ENCODE data around the gene SIRT6. TPM values are rescaled to one million over a fixed set of nuclear protein-coding genes. Genes with fewer than 3 reads are reported as not detected.

The SIRT6 gene
- 27.3 to 40.0 TPM (median 35.1 TPM) in 5 replicates for total RNA-seq (2022; extraction: Qiagen RNA extraction)

GRCh38 chr19:4182084-4182810, at the start of gene SIRT6, which contains the start of gene ANKRD24:
Gene SIRT6, minus strand, starts transcription at chr19:4182563. Its CDS starts 24 bp downstream, at chr19:4182539.
Gene ANKRD24, plus strand, starts transcription at chr19:4182689. Its CDS starts 3,737 bp downstream, at chr19:4186426.

GRCh38 chr19:4229179-4229931, 47.0 kb upstream of the SIRT6 start, which contains the start of gene EBI3:
Gene EBI3, plus strand, starts transcription at chr19:4229523. Its CDS starts 28 bp downstream, at chr19:4229551.

Other genes starting within 250 kb of the SIRT6 start
- gene NMRK2, start 249.5 kb downstream of the SIRT6 start, total RNA-seq (2022; extraction: Qiagen RNA extraction): not detected in 5 replicates
- 42.5 to 44.8 TPM (median 44.2 TPM) in 5 replicates for gene DAPK3, start 211.5 kb downstream of the SIRT6 start, total RNA-seq (2022; extraction: Qiagen RNA extraction)
- gene EEF2, start 197.1 kb downstream of the SIRT6 start, total RNA-seq (2022; extraction: Qiagen RNA extraction): 792 to 1,097 TPM (median 1,030 TPM) in 5 replicates
- gene PIAS4, start 174.8 kb downstream of the SIRT6 start, total RNA-seq (2022; extraction: Qiagen RNA extraction): 13.9 to 19.5 TPM (median 15.7 TPM) in 5 replicates
- 13.3 to 25.2 TPM (median 22.1 TPM) in 5 replicates for gene ZBTB7A, start 115.7 kb downstream of the SIRT6 start, total RNA-seq (2022; extraction: Qiagen RNA extraction)
- gene MAP2K2, start 58.4 kb downstream of the SIRT6 start, total RNA-seq (2022; extraction: Qiagen RNA extraction): 120 to 184 TPM (median 158 TPM) in 5 replicates
- 0.06 to 0.14 TPM (median 0.09 TPM) in 4 of 5 replicates, not detected in the other for gene CREB3L3, start 28.9 kb downstream of the SIRT6 start, total RNA-seq (2022; extraction: Qiagen RNA extraction)
- gene ANKRD24, start 126 bp upstream of the SIRT6 start, total RNA-seq (2022; extraction: Qiagen RNA extraction): 0.08 to 0.23 TPM (median 0.20 TPM) in 5 replicates
- 2.8 to 4.4 TPM (median 3.3 TPM) in 5 replicates for gene EBI3, start 47.0 kb upstream of the SIRT6 start, total RNA-seq (2022; extraction: Qiagen RNA extraction)
- gene YJU2, start 64.5 kb upstream of the SIRT6 start, total RNA-seq (2022; extraction: Qiagen RNA extraction): 18.1 to 21.7 TPM (median 18.9 TPM) in 5 replicates
- gene SHD, start 96.7 kb upstream of the SIRT6 start, total RNA-seq (2022; extraction: Qiagen RNA extraction): 0.07 TPM in 1 of 5 replicates, not detected in the others
- gene TMIGD2, start 119.8 kb upstream of the SIRT6 start, total RNA-seq (2022; extraction: Qiagen RNA extraction): not detected in 5 replicates
- gene FSD1, start 122.0 kb upstream of the SIRT6 start, total RNA-seq (2022; extraction: Qiagen RNA extraction): 7.4 to 9.3 TPM (median 8.8 TPM) in 5 replicates
- not detected in 5 replicates for gene STAP2, start 156.3 kb upstream of the SIRT6 start, total RNA-seq (2022; extraction: Qiagen RNA extraction)
- 7.6 to 12.4 TPM (median 11.8 TPM) in 5 replicates for gene MPND, start 161.0 kb upstream of the SIRT6 start, total RNA-seq (2022; extraction: Qiagen RNA extraction)
- gene SH3GL1, start 218.0 kb upstream of the SIRT6 start, total RNA-seq (2022; extraction: Qiagen RNA extraction): 45.2 to 60.6 TPM (median 58.7 TPM) in 5 replicates
- gene CHAF1A, start 220.1 kb upstream of the SIRT6 start, total RNA-seq (2022; extraction: Qiagen RNA extraction): 19.2 to 22.9 TPM (median 22.3 TPM) in 5 replicates